ENCODE results near the gene EML6. TPM values are rescaled to one million over a fixed set of nuclear protein-coding genes. Genes with fewer than 3 reads are reported as not detected.

EML6 gene
- total RNA-seq, 1 experiment from 2014 or later, result 1.5 TPM

DNA sequence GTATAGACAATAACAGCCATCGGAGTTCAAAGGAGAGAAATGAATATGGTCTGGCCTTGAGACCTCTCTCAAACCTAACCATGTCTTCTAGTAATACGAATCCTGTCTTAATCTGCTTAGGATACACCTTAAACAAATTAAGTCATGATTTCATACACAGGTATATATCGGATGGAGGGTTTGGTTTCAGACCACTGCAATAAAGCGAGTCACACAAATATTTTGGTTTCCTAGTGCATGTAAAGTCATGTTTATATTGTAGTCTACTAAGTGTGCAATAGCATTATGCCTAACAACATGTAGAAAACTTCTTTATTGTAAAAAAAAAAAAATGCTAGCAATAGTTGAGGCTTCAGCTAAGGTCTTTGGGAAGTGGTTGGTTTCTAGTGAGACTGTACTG lies 73.8 kb downstream of the EML6 start:
- no peak overlapping the region for H2BK5ac ChIP-seq (ENCODE audit: insufficient read length, low read length)
- DNase-seq, result no peak
- H4K91ac ChIP-seq (ENCODE audit: insufficient read length, low read depth, low read length), result no peak overlapping the region
- no peak overlapping the region for H2BK12ac ChIP-seq (ENCODE audit: insufficient read length, low read depth, low read length)
- Mint-ChIP-seq H3K36me3 (ENCODE audit: insufficient read depth in 1 of 3, low read depth in 3 of 3) (no peaks in the 10 kb centered on the region), H3K9me3 (no peaks in the 10 kb centered on the region), H3K27ac (no peak overlapping the region), H3K4me3 (no peak overlapping the region), H3K27me3 (ENCODE audit: low read depth) (no peaks in the 10 kb centered on the region), H3K4me1 (no peaks in the 10 kb centered on the region; a peak in 1 of 4 replicates)
- no peak overlapping the region for H2BK20ac ChIP-seq (ENCODE audit: low read depth, low read length, poor library complexity, severe bottlenecking)
- H3K27me3 ChIP-seq (ENCODE audit: insufficient read depth, low read length), result no peaks in the 10 kb centered on the region
- no peak overlapping the region for H4K5ac ChIP-seq (ENCODE audit: insufficient read length, low read depth, low read length)
- no peaks in the 10 kb centered on the region for H3K9me3 ChIP-seq (ENCODE audit: control insufficient read depth, low read depth, low read length)
- H3K23ac ChIP-seq (ENCODE audit: insufficient read length, low read depth, low read length), result no peak overlapping the region
- no peak overlapping the region for H2AFZ ChIP-seq (ENCODE audit: low read length)
- no peaks in the 10 kb centered on the region for H4K20me1 ChIP-seq (ENCODE audit: control insufficient read depth, insufficient read depth, insufficient read length)
- H3K4ac ChIP-seq (ENCODE audit: low read depth, low read length), result no peak overlapping the region
- H3K4me2 ChIP-seq (ENCODE audit: insufficient read depth, insufficient read length, low read length), result no peak overlapping the region
- no peak overlapping the region for H2BK120ac ChIP-seq (ENCODE audit: low read depth, low read length, poor library complexity, severe bottlenecking)
- H4K8ac ChIP-seq (replicated peaks; ENCODE audit: insufficient read length, low read depth, low read length), result no peak overlapping the region
- no peak overlapping the region for H3K56ac ChIP-seq (ENCODE audit: insufficient read length, low read depth, low read length)
- no peak overlapping the region for H3K18ac ChIP-seq (ENCODE audit: insufficient read length, low read depth, low read length)
- no peak overlapping the region for H3T11ph ChIP-seq (ENCODE audit: low read length)
- H3K23me2 ChIP-seq (ENCODE audit: insufficient read length, low read depth, low read length, poor library complexity, severe bottlenecking), result no peaks in the 10 kb centered on the region
- no peak overlapping the region for H3K27ac ChIP-seq (ENCODE audit: insufficient read length, low read depth, low read length)
- no peak overlapping the region for H3K14ac ChIP-seq (ENCODE audit: insufficient read depth, low read length)
- H2AK5ac ChIP-seq (ENCODE audit: insufficient read length, low read length), result no peak overlapping the region
- no peaks in the 10 kb centered on the region for H3K79me2 ChIP-seq (ENCODE audit: insufficient read depth, low read length)
- no peak overlapping the region for H2BK15ac ChIP-seq (ENCODE audit: low read depth, low read length)
- WGBS (ENCODE audit: extremely low coverage, insufficient read length, low lambda C conversion rate), result no CpG with 5 or more reads among the region's 4 CpGs
- H3K79me1 ChIP-seq (ENCODE audit: insufficient read depth, low read depth, low read length, poor library complexity, severe bottlenecking), result no peaks in the 10 kb centered on the region
- no peaks in the 10 kb centered on the region for H3K4me1 ChIP-seq (ENCODE audit: insufficient read depth, low read length)
- H3K9ac ChIP-seq (ENCODE audit: extremely low read depth, insufficient read length, low read length), result no peak overlapping the region
- TF ChIP-seq, protein P1, sequence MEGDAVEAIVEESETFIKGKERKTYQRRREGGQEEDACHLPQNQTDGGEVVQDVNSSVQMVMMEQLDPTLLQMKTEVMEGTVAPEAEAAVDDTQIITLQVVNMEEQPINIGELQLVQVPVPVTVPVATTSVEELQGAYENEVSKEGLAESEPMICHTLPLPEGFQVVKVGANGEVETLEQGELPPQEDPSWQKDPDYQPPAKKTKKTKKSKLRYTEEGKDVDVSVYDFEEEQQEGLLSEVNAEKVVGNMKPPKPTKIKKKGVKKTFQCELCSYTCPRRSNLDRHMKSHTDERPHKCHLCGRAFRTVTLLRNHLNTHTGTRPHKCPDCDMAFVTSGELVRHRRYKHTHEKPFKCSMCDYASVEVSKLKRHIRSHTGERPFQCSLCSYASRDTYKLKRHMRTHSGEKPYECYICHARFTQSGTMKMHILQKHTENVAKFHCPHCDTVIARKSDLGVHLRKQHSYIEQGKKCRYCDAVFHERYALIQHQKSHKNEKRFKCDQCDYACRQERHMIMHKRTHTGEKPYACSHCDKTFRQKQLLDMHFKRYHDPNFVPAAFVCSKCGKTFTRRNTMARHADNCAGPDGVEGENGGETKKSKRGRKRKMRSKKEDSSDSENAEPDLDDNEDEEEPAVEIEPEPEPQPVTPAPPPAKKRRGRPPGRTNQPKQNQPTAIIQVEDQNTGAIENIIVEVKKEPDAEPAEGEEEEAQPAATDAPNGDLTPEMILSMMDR (conservative IDR thresholded peaks at IDR 0.05), result no peak
